Epithelial cell of esophagus (primary cell): ENCODE measurements around the gene PARD6G.
A peak's percentile ranks its signal among the peaks of the same experiment; 100 is the strongest.
"Not testable (repeated sequence)": the region's sequence is repeated elsewhere in the genome, so short reads cannot be mapped to it uniquely, and the experiment has no call there.

Experiments
- DNase-seq: peaks from one replicate; pipeline ENCODE4 v3.0.0; 2010; ENCODE audit warnings: low read depth
- H3K4me3 ChIP-seq: 2 replicates; pipeline ENCODE4 v1.5.1; 2011; ENCODE audit warnings: mild to moderate bottlenecking, low read length, control low read depth
- TF ChIP-seq, protein P1 (sequence below): IDR thresholded peaks from 2 replicates; pipeline ENCODE4 v1.5.1; 2011; ENCODE audit warnings: low read depth, mild to moderate bottlenecking, low read length, control low read depth, inconsistent platforms; ENCODE audit not compliant: insufficient read depth; ENCODE audit errors: missing control alignments

Gene PARD6G

DNA sequence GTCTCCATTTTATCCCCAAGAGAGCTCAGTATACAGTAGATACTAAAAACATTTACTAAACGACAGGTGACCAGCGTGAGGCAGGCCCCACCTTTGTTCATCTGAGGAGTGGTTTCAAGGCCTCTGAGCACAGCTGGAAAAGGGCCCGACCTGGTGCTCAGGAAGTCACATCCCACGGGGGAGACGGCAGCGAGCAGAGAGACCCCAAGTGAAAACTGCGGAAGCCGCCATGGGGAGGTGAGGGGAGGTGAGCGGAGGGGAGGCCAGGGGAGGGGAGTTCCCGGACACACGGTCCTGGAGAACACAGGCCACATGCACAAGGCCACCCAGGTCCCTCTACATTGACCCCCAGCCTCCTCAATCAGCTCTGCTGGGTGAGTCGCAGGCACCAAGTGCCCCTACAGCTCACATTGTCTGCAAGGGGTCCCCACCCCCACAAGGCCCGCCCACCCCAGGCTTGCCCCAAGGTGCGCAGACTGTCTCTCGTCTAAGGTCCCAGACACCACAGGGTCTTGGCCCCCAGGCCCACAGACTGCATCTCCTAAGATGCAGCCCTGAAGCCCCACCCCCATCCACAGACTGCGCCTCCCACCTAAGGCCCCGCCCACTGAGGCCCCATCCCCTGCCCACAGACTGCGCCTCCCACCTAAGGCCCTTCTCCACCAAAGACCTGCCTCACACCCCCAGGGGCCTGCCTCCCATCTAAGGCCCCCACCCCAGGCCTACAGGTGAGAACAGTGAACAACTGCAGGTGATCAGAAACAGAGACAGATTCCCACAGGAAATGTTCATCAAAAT is 19.1 kb downstream of the PARD6G start:
- TF ChIP-seq, protein P1, sequence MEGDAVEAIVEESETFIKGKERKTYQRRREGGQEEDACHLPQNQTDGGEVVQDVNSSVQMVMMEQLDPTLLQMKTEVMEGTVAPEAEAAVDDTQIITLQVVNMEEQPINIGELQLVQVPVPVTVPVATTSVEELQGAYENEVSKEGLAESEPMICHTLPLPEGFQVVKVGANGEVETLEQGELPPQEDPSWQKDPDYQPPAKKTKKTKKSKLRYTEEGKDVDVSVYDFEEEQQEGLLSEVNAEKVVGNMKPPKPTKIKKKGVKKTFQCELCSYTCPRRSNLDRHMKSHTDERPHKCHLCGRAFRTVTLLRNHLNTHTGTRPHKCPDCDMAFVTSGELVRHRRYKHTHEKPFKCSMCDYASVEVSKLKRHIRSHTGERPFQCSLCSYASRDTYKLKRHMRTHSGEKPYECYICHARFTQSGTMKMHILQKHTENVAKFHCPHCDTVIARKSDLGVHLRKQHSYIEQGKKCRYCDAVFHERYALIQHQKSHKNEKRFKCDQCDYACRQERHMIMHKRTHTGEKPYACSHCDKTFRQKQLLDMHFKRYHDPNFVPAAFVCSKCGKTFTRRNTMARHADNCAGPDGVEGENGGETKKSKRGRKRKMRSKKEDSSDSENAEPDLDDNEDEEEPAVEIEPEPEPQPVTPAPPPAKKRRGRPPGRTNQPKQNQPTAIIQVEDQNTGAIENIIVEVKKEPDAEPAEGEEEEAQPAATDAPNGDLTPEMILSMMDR: no peak
- no peak for DNase-seq
- H3K4me3 ChIP-seq: no peak overlapping the region

DNA sequence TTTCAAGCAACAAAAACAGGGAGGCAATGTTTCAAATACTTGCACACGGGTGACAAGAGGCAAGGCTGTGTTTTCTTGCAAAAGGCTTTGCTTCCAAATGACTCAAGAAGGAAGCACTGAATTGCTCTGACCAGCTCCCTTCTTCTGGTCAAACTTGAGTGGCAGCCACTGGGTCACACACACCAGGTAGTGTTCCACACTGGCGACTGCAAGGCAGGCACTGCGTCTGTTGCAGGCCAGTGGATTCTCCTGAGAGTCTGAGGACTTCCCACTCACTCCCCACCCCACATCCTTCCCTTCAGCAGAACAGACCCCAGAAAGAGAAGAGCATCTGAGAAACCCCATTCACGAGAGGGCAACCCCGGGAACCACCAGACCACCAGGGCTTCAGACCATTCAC is 19.8 kb downstream of the PARD6G start:
- DNase-seq: no peak
- TF ChIP-seq, protein P1: no peak
- H3K4me3 ChIP-seq: no peak overlapping the region

DNA sequence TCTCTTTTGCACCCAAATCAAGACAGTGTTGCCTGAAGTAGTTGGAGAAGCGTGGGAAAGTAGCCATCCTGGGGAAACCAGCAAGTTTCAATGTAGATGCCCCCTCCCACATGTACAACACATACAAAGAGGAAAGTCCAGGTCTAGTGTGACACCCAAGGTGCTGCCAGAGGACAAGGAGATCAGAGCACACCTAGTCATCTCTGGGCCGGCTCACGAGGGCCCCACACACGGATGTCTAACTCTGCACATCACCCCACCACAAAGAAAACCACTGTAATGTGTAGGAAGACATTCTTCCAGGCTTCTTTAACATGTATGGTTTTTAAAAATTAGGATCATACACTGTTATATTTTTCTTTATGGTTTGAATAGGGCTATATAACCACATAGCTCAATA is 21.6 kb downstream of the PARD6G start:
- no peak for DNase-seq
- no peak overlapping the region for H3K4me3 ChIP-seq
- TF ChIP-seq, protein P1: no peak

DNA sequence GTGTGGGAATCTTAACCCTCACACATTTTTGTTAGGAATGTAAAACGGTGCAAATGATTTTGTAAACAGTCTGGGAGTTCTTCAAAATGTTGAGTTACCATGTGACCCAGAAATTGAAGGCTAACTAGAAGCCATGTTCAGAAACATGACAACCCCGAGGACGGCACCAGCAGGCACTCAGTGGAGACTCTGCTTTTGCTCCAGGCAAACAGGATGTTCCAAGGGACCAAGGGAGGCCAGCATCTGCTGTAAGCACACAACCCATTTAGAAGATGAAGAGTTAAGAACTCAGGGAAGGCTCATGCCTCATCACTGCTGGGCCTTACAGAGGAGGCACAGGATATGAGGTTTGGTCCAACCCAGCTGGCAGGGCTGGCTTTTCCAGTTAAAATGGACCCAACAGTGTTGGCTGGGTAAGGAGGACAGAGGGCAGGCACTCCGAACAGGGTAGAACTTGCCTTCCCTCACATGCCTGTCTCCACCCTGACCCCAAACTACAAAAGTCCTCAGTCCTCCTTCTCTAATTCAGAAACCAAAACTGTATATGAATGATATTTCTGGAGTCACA is 23.6 kb downstream of the PARD6G start:
- TF ChIP-seq, protein P1: no peak
- peak; percentile 48 for DNase-seq
- no peak overlapping the region for H3K4me3 ChIP-seq

DNA sequence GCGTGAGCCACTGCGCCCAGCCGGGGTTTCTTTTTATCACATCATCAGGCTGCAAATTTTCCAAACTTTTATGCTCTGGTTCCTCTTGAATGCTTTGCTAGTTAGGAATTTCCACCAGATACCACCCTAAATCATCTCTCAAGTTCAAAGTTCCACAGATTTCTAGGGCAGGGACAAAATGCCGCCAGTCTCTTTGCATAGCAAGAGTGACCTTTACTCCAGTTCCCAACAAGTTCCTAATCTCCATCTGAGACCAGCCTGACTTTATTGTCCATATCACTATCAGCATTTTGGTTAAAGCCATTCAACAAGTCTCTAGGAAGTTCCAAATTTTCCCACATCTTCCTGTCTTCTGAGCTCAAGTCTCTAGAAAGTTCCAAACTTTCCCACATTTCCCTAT is 27.8 kb downstream of the PARD6G start:
- DNase-seq: not testable (repeated sequence)

DNA sequence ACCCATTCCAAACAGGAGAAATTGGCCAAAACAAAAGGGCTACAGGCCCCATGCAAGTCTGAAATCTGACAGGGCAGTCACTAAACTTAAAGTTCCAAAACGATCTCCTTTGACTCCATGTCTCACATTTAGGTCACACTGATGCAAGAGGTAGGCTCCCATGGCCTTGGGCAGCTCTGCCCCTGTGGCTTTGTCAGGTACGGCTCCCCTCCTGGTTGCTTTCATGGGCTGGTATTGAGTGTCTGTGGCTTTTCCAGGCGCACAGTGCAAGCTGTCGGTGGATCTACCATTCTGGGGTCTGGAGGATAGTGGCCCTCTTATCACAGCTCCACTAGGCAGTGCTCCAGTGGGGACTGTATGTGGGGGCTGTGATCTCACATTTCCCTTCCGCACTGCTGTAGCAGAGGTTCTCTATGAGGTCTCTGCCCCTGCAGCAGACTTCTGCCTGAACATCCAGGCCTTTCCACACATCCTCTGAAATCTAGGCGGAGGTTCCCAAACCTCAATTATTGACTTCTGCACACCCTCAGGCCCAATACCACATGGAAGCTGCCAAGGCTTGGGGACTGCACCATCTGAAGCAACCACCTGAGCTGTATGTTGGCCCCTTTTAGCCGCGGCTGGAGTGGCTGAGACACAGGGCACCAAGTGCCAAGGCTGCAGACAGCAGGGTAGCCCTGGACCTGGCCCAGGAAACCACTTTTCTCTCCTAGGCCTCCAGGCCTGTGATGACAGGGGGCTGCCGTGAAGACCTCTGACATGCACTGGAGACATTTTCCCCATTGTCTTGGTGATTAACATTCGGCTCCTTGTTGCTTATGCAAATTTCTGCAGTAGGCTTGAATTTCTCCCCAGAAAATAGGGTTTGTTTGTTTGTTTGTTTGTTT is 28.7 kb downstream of the PARD6G start:
- no peak overlapping the region for H3K4me3 ChIP-seq
- no peak for DNase-seq
- TF ChIP-seq, protein P1: no peak

More for the DNA sequence above, 27.8 kb downstream of the PARD6G start:
- H3K4me3 ChIP-seq: not testable (repeated sequence)

DNA sequence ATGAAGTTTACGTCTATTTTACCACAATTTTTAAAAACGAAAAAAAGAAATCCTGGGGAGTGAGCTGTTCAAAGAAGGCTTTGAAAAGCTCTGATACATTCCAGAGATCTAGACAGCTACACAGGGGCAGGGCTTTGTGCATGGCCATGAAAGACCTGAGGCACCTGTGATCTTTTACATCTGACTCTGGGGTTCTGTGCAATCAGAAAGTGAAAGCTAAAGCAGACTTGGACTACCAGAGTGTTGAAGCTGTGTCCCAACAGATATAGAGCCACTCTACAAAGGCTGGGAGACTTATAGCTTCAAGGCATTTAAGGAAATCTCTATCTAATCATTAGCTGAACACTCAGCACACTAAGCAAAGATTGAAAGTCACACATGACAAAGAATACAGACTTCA is 34.1 kb downstream of the PARD6G start:
- TF ChIP-seq, protein P1: no peak
- H3K4me3 ChIP-seq: no peak overlapping the region
- DNase-seq: no peak
